HepG2 (cell line): ENCODE results near the gene CRK. TPM values are rescaled to one million over a fixed set of nuclear protein-coding genes. Genes with fewer than 3 reads are reported as not detected.

ENCODE experiments used
- AKNA ChIP-seq: sonication (generic); formaldehyde crosslinking; IDR thresholded peaks from 2 replicates; pipeline ENCODE4 v1.4.0; 2020; ENCODE audit warnings: missing genetic modification reagents, borderline replicate concordance
- ARHGAP35 ChIP-seq: sonication (generic); formaldehyde crosslinking; IDR thresholded peaks from 2 replicates; pipeline ENCODE4 v1.9.0; 2022; ENCODE audit warnings: mild to moderate bottlenecking, inconsistent platforms, moderate library complexity, missing genetic modification reagents, borderline replicate concordance
- MIXL1 ChIP-seq: IDR thresholded peaks from 2 replicates; pipeline ENCODE4 v1.6.1; 2016
- POLR2G ChIP-seq: fragments of 200-400 bp; formaldehyde crosslinking; IDR thresholded peaks from 2 replicates; pipeline ENCODE4 v1.6.1; 2018; ENCODE audit warnings: mild to moderate bottlenecking, low read depth, low read length, moderate library complexity
- PTBP1 ChIP-seq: fragments of 200-400 bp; formaldehyde crosslinking; IDR thresholded peaks from 2 replicates; pipeline ENCODE4 v1.6.1; 2018; ENCODE audit warnings: low read length, low read depth; ENCODE audit not compliant: poor library complexity, severe bottlenecking
- RARA ChIP-seq: IDR thresholded peaks from 2 replicates; pipeline ENCODE4 v1.6.1; 2016; ENCODE audit warnings: missing genetic modification reagents, missing compliant biosample characterization
- RFX5 ChIP-seq: IDR thresholded peaks from 2 replicates; pipeline ENCODE4 v1.6.1; 2011; ENCODE audit warnings: low read depth, low read length, improper control_type of control experiment
- ZBTB1 ChIP-seq: sonication (generic); formaldehyde crosslinking; IDR thresholded peaks from 2 replicates; pipeline ENCODE4 v1.4.0; 2020; ENCODE audit warnings: missing genetic modification reagents, borderline replicate concordance
- ZNF280B ChIP-seq: sonication (generic); formaldehyde crosslinking; IDR thresholded peaks from 2 replicates; pipeline ENCODE4 v1.5.0; 2020; ENCODE audit warnings: missing genetic modification reagents, mild to moderate bottlenecking, borderline replicate concordance
- ZNF34 ChIP-seq: sonication (generic); formaldehyde crosslinking; IDR thresholded peaks from 2 replicates; pipeline ENCODE4 v1.4.0; 2020; ENCODE audit warnings: mild to moderate bottlenecking, missing genetic modification reagents, borderline replicate concordance
- ZNF766 ChIP-seq: sonication (generic); formaldehyde crosslinking; IDR thresholded peaks from 2 replicates; pipeline ENCODE4 v1.5.0; 2020; ENCODE audit warnings: missing genetic modification reagents, borderline replicate concordance
- ZNF781 ChIP-seq: sonication (generic); formaldehyde crosslinking; IDR thresholded peaks from 2 replicates; pipeline ENCODE4 v1.5.1; 2020; ENCODE audit warnings: borderline replicate concordance, mild to moderate bottlenecking, missing genetic modification reagents; ENCODE audit errors: not compliant biosample characterization
- ZSCAN25 ChIP-seq: sonication (generic); formaldehyde crosslinking; IDR thresholded peaks from 2 replicates; pipeline ENCODE4 v1.8.0; 2022; ENCODE audit warnings: mild to moderate bottlenecking, missing genetic modification reagents
- ZSCAN29 ChIP-seq: sonication (generic); formaldehyde crosslinking; conservative IDR thresholded peaks from 2 replicates; pipeline ENCODE4 v1.4.0; 2020; ENCODE audit warnings: mild to moderate bottlenecking, missing genetic modification reagents
- polyA plus RNA-seq, 8 experiments: library from polyadenylated mRNA; depleted of rRNA in 3 of 8; stranded (reverse) in 7 of 8; unstranded in 1 of 8; fragments of >200 nt; fragmentation: Illumina TruSeq in 4 of 8; extraction: Trizol in 4 of 8; gene quantifications; 2 replicates each; pipeline versions ENCODE4 v1.2.1 to v1.2.3, GENCODE V29; 2011 to 2016; ENCODE audit warnings: low read depth in 4 of 8, missing spikeins in 1 of 8, mixed read lengths in 1 of 8; ENCODE audit not compliant: insufficient read depth in 1 of 8
- total RNA-seq, 5 experiments: library from RNA; depleted of rRNA; stranded (reverse); fragments of >200 nt; fragmentation: Illumina TruSeq; extraction: Trizol; gene quantifications; 2 replicates each; pipeline ENCODE4 v1.2.3, GENCODE V29; 2016; ENCODE audit warnings: low read depth in 1 of 5
- TF ChIP-seq, protein P1 (sequence below): sonication (generic); formaldehyde crosslinking; IDR thresholded peaks from 2 replicates; pipeline ENCODE4 v1.8.0; 2022; ENCODE audit warnings: low read depth, missing genetic modification reagents

CRK gene
- total and polyA plus RNA-seq, 2 of the 13 experiments (the other 11 are each of a cell fraction or from before 2014, with no cell fraction given), result 47.4 to 54.2 TPM

DNA sequence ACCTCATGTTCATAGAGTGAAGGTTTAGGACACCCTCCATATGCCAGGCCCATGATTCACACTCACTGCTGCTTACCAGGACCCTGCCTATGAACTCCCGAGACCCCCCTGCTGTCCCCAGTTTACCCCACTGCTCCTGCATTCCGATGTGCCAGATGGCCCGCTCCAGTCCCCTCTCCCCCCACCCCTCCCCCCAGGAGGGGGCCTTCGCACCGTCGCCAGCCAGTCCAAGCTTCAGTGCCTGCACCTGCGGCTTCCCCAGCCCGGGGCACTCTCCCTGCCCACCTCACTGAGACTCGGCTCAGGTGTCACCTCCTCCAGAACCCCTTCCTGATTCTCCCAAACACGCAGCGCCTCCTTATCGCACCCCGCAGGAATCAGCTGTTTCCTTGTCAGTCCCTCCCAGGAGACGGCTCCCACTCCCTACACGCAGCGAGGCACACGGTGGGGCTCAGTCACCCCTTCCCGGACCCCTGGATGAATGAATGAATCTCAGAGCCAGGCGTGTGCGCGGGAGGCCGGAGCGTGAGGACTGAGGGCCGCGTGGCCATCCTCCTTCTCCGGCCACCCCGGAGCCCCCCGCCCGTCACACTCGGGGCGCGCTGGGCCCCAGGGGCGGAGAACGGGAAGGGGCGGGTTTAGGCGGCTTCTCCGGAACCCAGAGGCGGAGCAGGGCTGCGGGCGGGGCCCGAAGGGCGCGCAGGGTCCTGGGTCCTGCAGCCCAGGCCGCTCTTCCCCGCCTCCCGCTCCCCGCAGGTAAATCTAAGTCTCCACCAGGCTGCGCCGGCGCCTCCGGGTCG lies 34.8 kb upstream of the CRK start (continued):
- TF ChIP-seq AKNA (CRISPR knock-in tag) (no peak), MIXL1 (CRISPR knock-in tag) (no peak), ZNF280B (CRISPR knock-in tag) (no peak), ZSCAN25 (CRISPR knock-in tag) (peak; percentile 78; the same call in 1 of the 2 replicates), ARHGAP35 (no peak), RFX5 (no peak), ZNF781 (CRISPR knock-in tag) (peak; percentile 45), RARA (no peak), POLR2G (peak; percentile 73), ZNF766 (CRISPR knock-in tag) (no peak), ZNF34 (CRISPR knock-in tag) (no peak), ZBTB1 (CRISPR knock-in tag) (no peak), ZSCAN29 (CRISPR knock-in tag) (no peak), PTBP1 (no peak)
- TF ChIP-seq, protein P1, sequence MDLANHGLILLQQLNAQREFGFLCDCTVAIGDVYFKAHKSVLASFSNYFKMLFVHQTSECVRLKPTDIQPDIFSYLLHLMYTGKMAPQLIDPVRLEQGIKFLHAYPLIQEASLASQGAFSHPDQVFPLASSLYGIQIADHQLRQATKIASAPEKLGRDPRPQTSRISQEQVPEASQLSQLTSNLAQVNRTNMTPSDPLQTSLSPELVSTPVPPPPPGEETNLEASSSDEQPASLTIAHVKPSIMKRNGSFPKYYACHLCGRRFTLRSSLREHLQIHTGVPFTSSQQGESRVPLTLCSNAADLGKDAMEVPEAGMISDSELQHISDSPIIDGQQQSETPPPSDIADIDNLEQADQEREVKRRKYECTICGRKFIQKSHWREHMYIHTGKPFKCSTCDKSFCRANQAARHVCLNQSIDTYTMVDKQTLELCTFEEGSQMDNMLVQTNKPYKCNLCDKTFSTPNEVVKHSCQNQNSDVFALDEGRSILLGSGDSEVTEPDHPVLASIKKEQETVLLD (CRISPR knock-in tag), result peak; percentile 40
